Activated CD8-positive, alpha-beta T cell treated with anti-CD3 and anti-CD28 coated beads, Interleukin-2, amount 10 ng/mL, durations not matched to agents 7 days and 5 days (primary cell): ENCODE results near the gene FGD6. TPM values are rescaled to one million over a fixed set of nuclear protein-coding genes. Genes with fewer than 3 reads are reported as not detected.

Experiments
- ATAC-seq: fragments of 150-1000 bp; cut with Tn5 transposase; one replicate; pipeline ENCODE4 v1.10.0; 2021; ENCODE audit warnings: moderate library complexity
- CTCF ChIA-PET: fragments of 350-600 bp; sonication (Branson Sonifier 250); formaldehyde crosslinking; loops from one replicate; lab custom pipeline; 2021; ENCODE audit warnings: antibody characterized with exemption; lab: Charles Lee
- POLR2A ChIA-PET: fragments of 350-600 bp; sonication (Branson Sonifier 250); formaldehyde crosslinking; loops from one replicate; lab custom pipeline; 2021; ENCODE audit warnings: antibody characterized with exemption; lab: Charles Lee
- DNase-seq: peaks from one replicate; pipeline ENCODE4 v3.0.0-alpha.2; 2020
- H3K27ac Mint-ChIP-seq: one replicate; pipeline ENCODE4 v1.8.0; 2021; ENCODE audit warnings: mild to moderate bottlenecking, mixed read lengths
- H3K27me3 Mint-ChIP-seq: one replicate; pipeline ENCODE4 v1.8.0; 2021; ENCODE audit warnings: low read depth, mixed read lengths
- H3K36me3 Mint-ChIP-seq: one replicate; pipeline ENCODE4 v1.8.0; 2021; ENCODE audit warnings: low read depth, mixed read lengths
- H3K4me1 Mint-ChIP-seq: one replicate; pipeline ENCODE4 v1.8.0; 2021; ENCODE audit warnings: low read depth, mixed read lengths
- H3K4me3 Mint-ChIP-seq: one replicate; pipeline ENCODE4 v1.8.0; 2021; ENCODE audit warnings: mild to moderate bottlenecking, mixed read lengths
- H3K9me3 Mint-ChIP-seq: one replicate; pipeline ENCODE4 v1.8.0; 2022; ENCODE audit warnings: mixed read lengths; ENCODE audit not compliant: insufficient read depth
- total RNA-seq, 2 experiments: library from RNA; stranded (reverse); gene quantifications; one replicate each; pipeline ENCODE4 v1.2.3, GENCODE V29; 2021

FGD6 gene
- total RNA-seq, 2 experiments from 2014 or later = 0.50 to 0.70 TPM

- Mint-ChIP-seq H3K9me3 (no peaks in the 10 kb centered on the region), H3K27me3 (peaks cover 11% of the 10 kb centered on the region), H3K4me3 (peak overlapping the region; percentile 89), H3K4me1 (peaks cover 26% of the 10 kb centered on the region), H3K27ac (peak overlapping the region; percentile 79), H3K36me3 (peaks cover 8% of the 10 kb centered on the region)
- POLR2A ChIA-PET = interaction anchor here (0.8 to 2.9 kb wide), 4 partner anchors 75 to 258 kb away, joined by 3 to 19 read pairs (median 4); partner anchors contain the start of genes METAP2, NDUFA12 and NR2C1
- ATAC-seq = peak; percentile 21
- CTCF ChIA-PET = interaction anchor here (1.0 to 1.5 kb wide), 8 partner anchors 45 to 318 kb away, joined by 3 to 7 read pairs (median 4); partner anchors contain the start of gene METAP2
- DNase-seq = peak; percentile 26
These were observed 423 bp downstream of the FGD6 start for GRCh38 chr12:95216711-95217376.

- Mint-ChIP-seq H3K4me1 (peaks cover 26% of the 10 kb centered on the region), H3K9me3 (no peaks in the 10 kb centered on the region), H3K4me3 (peak overlapping the region; percentile 89), H3K36me3 (peaks cover 6% of the 10 kb centered on the region), H3K27ac (no peak overlapping the region), H3K27me3 (peaks cover 11% of the 10 kb centered on the region)
- ATAC-seq (no peak), DNase-seq (no peak)
- POLR2A ChIA-PET = interaction anchor here (0.7 to 2.9 kb wide), 2 partner anchors 259 to 292 kb away, joined by 3 to 19 read pairs; partner anchors contain the start of gene METAP2
- CTCF ChIA-PET = interaction anchor here (1.0 to 1.3 kb wide), 3 partner anchors 18 to 137 kb away, joined by 3 read pairs; no protein-coding TSS in a partner anchor
These were observed 1.3 kb downstream of the FGD6 start for GRCh38 chr12:95215949-95216348.

- Mint-ChIP-seq H3K9me3 (no peaks in the 10 kb centered on the region), H3K27ac (no peak overlapping the region), H3K27me3 (peaks cover 14% of the 10 kb centered on the region), H3K36me3 (no peaks in the 10 kb centered on the region), H3K4me1 (peaks cover 18% of the 10 kb centered on the region), H3K4me3 (no peak overlapping the region)
- ATAC-seq (no peak), DNase-seq (no peak)
- CTCF ChIA-PET = no interaction called here
- POLR2A ChIA-PET = no interaction called here
These were observed 2.8 kb downstream of the FGD6 start for GRCh38 chr12:95214466-95214865.

GRCh38 chr12:95213928-95214327 is 3.3 kb downstream of the FGD6 start:
- ATAC-seq = no peak
- Mint-ChIP-seq H3K9me3 (no peaks in the 10 kb centered on the region), H3K27me3 (peaks cover 14% of the 10 kb centered on the region), H3K4me3 (no peak overlapping the region), H3K4me1 (peaks cover 14% of the 10 kb centered on the region), H3K36me3 (no peaks in the 10 kb centered on the region), H3K27ac (no peak overlapping the region)
- CTCF ChIA-PET = no interaction called here
- POLR2A ChIA-PET = no interaction called here
- DNase-seq = no peak

DNA sequence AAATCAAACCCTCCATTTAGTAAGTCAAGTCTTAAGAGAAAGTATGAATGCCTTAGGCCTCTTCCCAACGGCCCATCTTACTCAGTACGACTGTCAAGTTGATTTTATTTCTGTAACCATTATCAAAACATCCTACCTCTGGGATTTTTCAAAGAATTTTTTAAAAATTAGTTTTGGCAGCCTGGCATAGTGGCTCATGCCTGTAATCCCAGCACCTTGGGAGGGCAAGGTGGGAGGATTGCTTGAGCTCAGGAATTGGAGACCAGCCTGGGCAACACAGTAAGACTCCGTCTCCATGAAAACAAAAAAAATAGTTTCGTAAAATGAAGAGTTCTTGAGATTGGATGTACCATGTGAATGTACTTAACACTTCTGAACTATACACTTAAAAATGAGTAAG is 4.1 kb downstream of the FGD6 start:
- ChIA-PET CTCF (no interaction called here), POLR2A (no interaction called here)
- H3K4me1 Mint-ChIP-seq = peaks cover 10% of the 10 kb centered on the region
- DNase-seq = no peak
- no peaks in the 10 kb centered on the region for H3K36me3 Mint-ChIP-seq
- no peak overlapping the region for H3K27ac Mint-ChIP-seq
- H3K9me3 Mint-ChIP-seq = no peaks in the 10 kb centered on the region
- no peak overlapping the region for H3K4me3 Mint-ChIP-seq
- peaks cover 14% of the 10 kb centered on the region for H3K27me3 Mint-ChIP-seq
- ATAC-seq = no peak

GRCh38 chr12:95212586-95212985 is 4.7 kb downstream of the FGD6 start:
- peaks cover 10% of the 10 kb centered on the region for H3K4me1 Mint-ChIP-seq
- no peak overlapping the region for H3K27ac Mint-ChIP-seq
- ATAC-seq (no peak), DNase-seq (no peak)
- CTCF ChIA-PET = no interaction called here
- no peaks in the 10 kb centered on the region for H3K36me3 Mint-ChIP-seq
- no peaks in the 10 kb centered on the region for H3K9me3 Mint-ChIP-seq
- peaks cover 14% of the 10 kb centered on the region for H3K27me3 Mint-ChIP-seq
- POLR2A ChIA-PET = no interaction called here
- no peak overlapping the region for H3K4me3 Mint-ChIP-seq

- Mint-ChIP-seq H3K4me3 (no peak overlapping the region), H3K27ac (no peak overlapping the region), H3K9me3 (no peaks in the 10 kb centered on the region), H3K27me3 (peaks cover 3% of the 10 kb centered on the region), H3K36me3 (no peaks in the 10 kb centered on the region), H3K4me1 (no peaks in the 10 kb centered on the region)
- no peak for DNase-seq
- ATAC-seq = no peak
- ChIA-PET CTCF (no interaction called here), POLR2A (no interaction called here)
These were observed 8.6 kb downstream of the FGD6 start for GRCh38 chr12:95208678-95209077.

GRCh38 chr12:95207407-95207806 is 9.9 kb downstream of the FGD6 start:
- no peak for ATAC-seq
- CTCF ChIA-PET = no interaction called here
- H3K27me3 Mint-ChIP-seq = peaks cover 5% of the 10 kb centered on the region

GRCh38 chr12:95206916-95207315 is 10.4 kb downstream of the FGD6 start:
- no peak for ATAC-seq

More at GRCh38 chr12:95207407-95207806, 9.9 kb downstream of the FGD6 start:
- H3K36me3 Mint-ChIP-seq = no peaks in the 10 kb centered on the region
- no peak overlapping the region for H3K27ac Mint-ChIP-seq
- POLR2A ChIA-PET = no interaction called here
- H3K9me3 Mint-ChIP-seq = no peaks in the 10 kb centered on the region
- H3K4me1 Mint-ChIP-seq = no peaks in the 10 kb centered on the region
- no peak overlapping the region for H3K4me3 Mint-ChIP-seq
- DNase-seq = no peak

GRCh38 chr12:95205685-95206084 is 11.6 kb downstream of the FGD6 start:
- no peak for DNase-seq
- no peaks in the 10 kb centered on the region for H3K36me3 Mint-ChIP-seq
- ATAC-seq = no peak
- H3K27me3 Mint-ChIP-seq = peaks cover 5% of the 10 kb centered on the region
- H3K4me3 Mint-ChIP-seq = no peak overlapping the region
- no peak overlapping the region for H3K27ac Mint-ChIP-seq
- ChIA-PET CTCF (interaction anchor here (0.8 kb wide), 1 partner anchor 329 kb away, joined by 3 read pairs; no protein-coding TSS in a partner anchor), POLR2A (no interaction called here)
- no peaks in the 10 kb centered on the region for H3K4me1 Mint-ChIP-seq
- no peaks in the 10 kb centered on the region for H3K9me3 Mint-ChIP-seq

More at GRCh38 chr12:95206916-95207315, 10.4 kb downstream of the FGD6 start:
- H3K4me1 Mint-ChIP-seq = no peaks in the 10 kb centered on the region
- H3K9me3 Mint-ChIP-seq = no peaks in the 10 kb centered on the region
- H3K36me3 Mint-ChIP-seq = no peaks in the 10 kb centered on the region
- H3K4me3 Mint-ChIP-seq = no peak overlapping the region
- peaks cover 5% of the 10 kb centered on the region for H3K27me3 Mint-ChIP-seq
- DNase-seq = no peak
- ChIA-PET CTCF (no interaction called here), POLR2A (no interaction called here)
- no peak overlapping the region for H3K27ac Mint-ChIP-seq

DNA sequence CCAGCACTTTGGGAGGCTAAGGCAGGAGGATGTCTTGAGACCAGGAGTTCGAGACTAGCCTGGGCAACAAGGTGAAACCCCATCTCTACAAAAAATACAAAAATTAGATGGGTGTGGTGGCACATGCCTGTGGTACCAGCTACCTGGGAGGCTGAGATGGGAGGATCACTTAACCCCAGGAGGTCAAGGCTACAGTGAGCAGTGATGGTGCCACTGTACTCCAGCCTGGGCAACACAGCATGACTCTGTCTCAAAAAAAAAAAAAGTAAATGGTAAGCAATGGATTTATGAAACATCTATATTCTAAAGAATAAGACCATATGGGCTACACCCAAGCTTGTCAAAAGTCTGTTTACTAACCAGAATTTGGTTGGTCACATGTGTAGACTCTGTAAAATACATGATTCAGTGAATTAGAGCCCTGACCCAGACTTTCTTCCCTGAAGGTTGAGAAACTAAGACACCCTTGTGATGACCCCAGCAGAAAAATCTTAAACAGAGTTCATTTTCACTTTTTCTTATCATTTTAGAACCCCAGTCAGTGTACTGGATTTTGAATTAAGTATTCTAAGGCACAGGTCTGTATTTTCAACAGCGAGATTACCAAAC is 12.1 kb downstream of the FGD6 start:
- no peak overlapping the region for H3K27ac Mint-ChIP-seq
- H3K27me3 Mint-ChIP-seq = peaks cover 5% of the 10 kb centered on the region
- no peak overlapping the region for H3K4me3 Mint-ChIP-seq
- ATAC-seq (no peak), DNase-seq (no peak)
- POLR2A ChIA-PET = no interaction called here
- CTCF ChIA-PET = no interaction called here
- H3K9me3 Mint-ChIP-seq = no peaks in the 10 kb centered on the region
- H3K36me3 Mint-ChIP-seq = no peaks in the 10 kb centered on the region
- no peaks in the 10 kb centered on the region for H3K4me1 Mint-ChIP-seq

DNA sequence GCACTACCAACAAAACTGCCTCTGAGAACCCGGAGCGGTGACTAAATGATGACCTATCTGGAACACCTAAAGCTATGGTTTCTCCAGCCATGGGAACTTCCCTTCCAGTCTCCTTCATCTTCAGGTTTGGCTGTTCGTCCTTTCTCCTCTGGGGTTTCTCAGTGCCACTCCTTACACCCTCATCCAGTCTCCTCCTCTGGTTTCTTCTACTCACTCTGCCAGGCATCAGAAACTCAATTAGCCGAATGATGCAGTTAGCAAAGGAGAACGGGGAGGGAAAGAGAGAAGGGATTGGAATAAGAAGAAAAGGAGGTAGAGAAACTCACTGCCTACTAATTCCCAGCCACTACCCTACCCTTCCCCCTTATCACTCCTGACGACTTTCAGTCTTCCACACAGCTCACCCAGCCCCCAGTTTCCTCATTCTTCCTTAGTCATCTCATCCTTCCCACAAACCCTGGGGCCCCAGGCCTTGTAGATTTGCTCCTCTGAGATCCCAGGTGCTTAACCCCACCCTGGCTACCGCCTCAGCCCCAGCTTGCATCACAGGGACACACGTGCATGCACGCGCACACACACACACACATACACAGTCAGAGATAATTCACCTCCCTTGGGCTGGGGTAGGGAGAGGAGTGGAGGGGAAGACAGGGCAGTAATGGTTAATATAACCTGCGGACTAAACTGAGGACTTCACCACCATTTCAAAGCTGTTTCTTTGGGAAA is 13.0 kb downstream of the FGD6 start:
- DNase-seq (no peak), ATAC-seq (no peak)
- Mint-ChIP-seq H3K27ac (no peak overlapping the region), H3K4me3 (no peak overlapping the region), H3K36me3 (no peaks in the 10 kb centered on the region), H3K27me3 (peaks cover 2% of the 10 kb centered on the region), H3K4me1 (no peaks in the 10 kb centered on the region), H3K9me3 (no peaks in the 10 kb centered on the region)
- ChIA-PET CTCF (no interaction called here), POLR2A (no interaction called here)
